K562 (cell line): ENCODE results near the gene SEPTIN2. TPM values are rescaled to one million over a fixed set of nuclear protein-coding genes. Genes with fewer than 3 reads are reported as not detected.

Experiments
- ATAC-seq: fragments of 200-7000 bp; cut with Tn5 transposase; 3 replicates; pipeline ENCODE4 v1.9.1; 2020; ENCODE audit warnings: moderate library complexity
- BruUV-seq: library from RNA; stranded (reverse); fragments of 400-500 nt; replicated peaks from 2 replicates; lab custom pipeline; 2021; lab: Mats Ljungman, UMichigan
- CTCF ChIA-PET: fragments of 300-600 bp; formaldehyde crosslinking; extraction: SDS; loops from one replicate; lab custom pipeline; 2021; ENCODE audit warnings: low intra/inter-chr PET ratio; lab: Yijun Ruan, JAX
- POLR2A ChIA-PET: fragments of 300-600, 350-650 bp; sonication (Branson Sonifier 250); formaldehyde crosslinking; extraction: SDS; loops from one replicate; lab custom pipeline; 2021; ENCODE audit warnings: antibody characterized with exemption, inconsistent platforms; lab: Yijun Ruan, JAX
- DNase-seq, 4 experiments: peaks; one replicate each; pipeline versions ENCODE4 v3.0.0 to v3.0.0-alpha.2; 2011 to 2018; ENCODE audit warnings: low spot score in 3 of 4, mixed read lengths in 3 of 4; ENCODE audit errors: extremely low read depth in 1 of 4
- FAIRE-seq: peaks from 2 replicates; lab custom pipeline; 2011; peaks lifted over from hg19 to GRCh38; lab: Jason Lieb, UNC
- H2AFZ ChIP-seq: 2 replicates; pipeline ENCODE4 v1.6.0; 2011; ENCODE audit warnings: low read depth, low read length, control low read depth, inconsistent platforms
- H3K27ac ChIP-seq: fragments of 200-600 bp; 3 replicates; pipeline ENCODE4 v1.8.0; 2011; ENCODE audit warnings: low read depth, mild to moderate bottlenecking, control low read depth, inconsistent platforms, low read length, moderate library complexity, mixed read lengths; ENCODE audit errors: extremely low read depth
- H3K27me3 ChIP-seq, 2 experiments: fragments of 300-600 bp in 1 of 2; 2 replicates in 1 of 2; 3 replicates in 1 of 2; pipeline versions ENCODE4 v1.6.0 to v1.8.0; 2011; ENCODE audit warnings: inconsistent platforms in 2 of 2, low read length in 2 of 2, mild to moderate bottlenecking in 1 of 2, mixed read lengths in 1 of 2, moderate library complexity in 1 of 2; ENCODE audit not compliant: control insufficient read depth in 2 of 2, insufficient read depth in 2 of 2
- H3K36me3 ChIP-seq: fragments of 300-600 bp; 3 replicates; pipeline ENCODE4 v1.8.0; 2011; ENCODE audit warnings: mild to moderate bottlenecking, low read length, inconsistent platforms; ENCODE audit not compliant: control insufficient read depth, insufficient read depth
- H3K4me1 ChIP-seq, 2 experiments: fragments of 200-600 bp in 1 of 2; replicated peaks in 1 of 2; 2 replicates in 1 of 2; 3 replicates in 1 of 2; pipeline versions ENCODE4 v1.5.1 to v1.8.0; 2011; ENCODE audit warnings: inconsistent platforms in 2 of 2, low read length in 2 of 2, mild to moderate bottlenecking in 1 of 2, mixed read lengths in 1 of 2, moderate library complexity in 1 of 2; ENCODE audit not compliant: control insufficient read depth in 2 of 2, insufficient read depth in 2 of 2
- H3K4me2 ChIP-seq: 2 replicates; pipeline ENCODE4 v1.6.1; 2011; ENCODE audit warnings: low read length, control low read depth, inconsistent platforms, mixed read lengths; ENCODE audit not compliant: insufficient read depth
- H3K4me3 ChIP-seq: fragments of 200-600 bp; sonication (generic), shearing (Covaris generic); 2 replicates; pipeline ENCODE4 v1.5.1; 2016; ENCODE audit warnings: control low read depth, inconsistent platforms
- H3K79me2 ChIP-seq: fragments of 200-600 bp; 3 replicates; pipeline ENCODE4 v1.8.0; 2011; ENCODE audit warnings: low read length, inconsistent platforms; ENCODE audit not compliant: control insufficient read depth, insufficient read depth
- H3K9ac ChIP-seq, 2 experiments: 2 replicates each; pipeline versions ENCODE4 v1.6.0 to v1.6.1; 2011; ENCODE audit warnings: low read depth in 2 of 2, low read length in 2 of 2, control low read depth in 1 of 2, inconsistent platforms in 1 of 2, mild to moderate bottlenecking in 1 of 2, mixed read lengths in 1 of 2; ENCODE audit not compliant: insufficient read depth in 1 of 2
- H3K9me1 ChIP-seq: one replicate; pipeline ENCODE4 v1.6.0; 2011; ENCODE audit warnings: inconsistent platforms, mild to moderate bottlenecking, low read length, moderate library complexity; ENCODE audit not compliant: control insufficient read depth, insufficient read depth
- H3K9me3 ChIP-seq: replicated peaks from 2 replicates; pipeline ENCODE4 v1.5.1; 2011; ENCODE audit warnings: low read depth, low read length, inconsistent platforms; ENCODE audit not compliant: control insufficient read depth, insufficient read depth
- H4K20me1 ChIP-seq: replicated peaks from 2 replicates; pipeline ENCODE4 v1.6.1; 2011; ENCODE audit warnings: low read length, inconsistent platforms, mixed read lengths; ENCODE audit not compliant: control insufficient read depth, insufficient read depth
- BRCA1 ChIP-seq, 2 experiments: fragments of 450-650 bp in 1 of 2; sonication (generic) in 1 of 2; formaldehyde crosslinking in 1 of 2; IDR thresholded peaks; 2 replicates each; pipeline versions ENCODE4 v1.5.0 to v1.6.1; 2017 to 2020; ENCODE audit warnings: mild to moderate bottlenecking in 1 of 2, missing genetic modification reagents in 1 of 2
- ELF1 ChIP-seq: fragments of 200-800 bp; sonication (Bioruptor generic); IDR thresholded peaks from 2 replicates; pipeline ENCODE4 v1.6.1; 2016; ENCODE audit warnings: missing genetic modification characterization, missing compliant biosample characterization
- MCM5 ChIP-seq: fragments of 450-650 bp; IDR thresholded peaks from 2 replicates; pipeline ENCODE4 v1.6.1; 2016; ENCODE audit warnings: low read depth
- POLR3G ChIP-seq: IDR thresholded peaks from 2 replicates; pipeline ENCODE4 v1.6.1; 2011; ENCODE audit not compliant: insufficient read length, insufficient replicate concordance; ENCODE audit errors: extremely low read depth
- SREBF2 ChIP-seq: sonication (generic); formaldehyde crosslinking; IDR thresholded peaks from 2 replicates; pipeline ENCODE4 v1.4.0; 2020; ENCODE audit warnings: mild to moderate bottlenecking, missing genetic modification reagents
- ZBTB2 ChIP-seq: fragments of 450-650 bp; IDR thresholded peaks from 2 replicates; pipeline ENCODE4 v1.6.1; 2016; ENCODE audit warnings: antibody characterized with exemption
- ZEB2 ChIP-seq: fragments of 450-650 bp; IDR thresholded peaks from 2 replicates; pipeline ENCODE4 v1.6.1; 2016
- ZNF12 ChIP-seq: sonication (generic); formaldehyde crosslinking; IDR thresholded peaks from 2 replicates; pipeline ENCODE4 v1.4.0; 2020; ENCODE audit warnings: mild to moderate bottlenecking, missing genetic modification reagents
- WGBS: fragments of 100-300 bp; shearing (Covaris generic); methylation state at CpG from one replicate; pipeline ENCODE4 v1.1.6; 2016; ENCODE audit warnings: low coverage, mixed read lengths; ENCODE audit not compliant: insufficient coverage; ENCODE audit errors: missing lambda C conversion rate; 5-methylcytosine and 5-hydroxymethylcytosine counted together
- in situ Hi-C: fragments of 300-500 bp; cut with MboI; formaldehyde crosslinking; loops from 4 replicates; pipeline ENCODE4 v1.15.0; 2018; ENCODE audit warnings: inconsistent platforms, mixed read lengths
- intact Hi-C: fragments of 100-400 bp; cut with micrococcal nuclease; formaldehyde crosslinking; loops from 2 replicates; pipeline ENCODE4 v1.14.2; 2022
- polyA plus RNA-seq, 8 experiments: library from polyadenylated mRNA; depleted of rRNA in 4 of 8; stranded (reverse) in 5 of 8; unstranded in 3 of 8; fragments of >200 nt; fragmentation: Nextera tagmentation in 2 of 8; fragmentation: Illumina TruSeq in 1 of 8; extraction: Ambion mirVana in 2 of 8; extraction: Trizol in 1 of 8; gene quantifications; 2 replicates each; pipeline versions ENCODE4 v1.2.1 to v1.2.3, GENCODE V29; 2011 to 2014; ENCODE audit warnings: inconsistent platforms in 1 of 8, missing spikeins in 1 of 8
- total RNA-seq, 7 experiments: library from RNA; depleted of rRNA in 6 of 7; stranded (reverse); fragments of >200 nt in 6 of 7; fragmentation: Illumina TruSeq in 2 of 7; extraction: Trizol in 2 of 7; gene quantifications; 2 replicates each; pipeline versions ENCODE4 v1.2.1 to v1.2.3, GENCODE V29; 2011 to 2021; ENCODE audit warnings: low replicate concordance in 1 of 7
- TF ChIP-seq, protein P1 (sequence below): fragments of 450-650 bp; formaldehyde crosslinking; IDR thresholded peaks from 2 replicates; pipeline ENCODE4 v1.4.0; 2022; ENCODE audit warnings: missing genetic modification characterization

SEPTIN2 gene
- total and polyA plus RNA-seq, 9 of the 15 experiments (the other 6 are each of a cell fraction or from before 2014, with no cell fraction given), result 121 to 367 (median 166) TPM

- WGBS, result 91% methylated on average over 7 of the region's 7 CpGs
- intact Hi-C loops, result no loop called here
- Histone ChIP-seq H3K36me3 (peaks cover 55% of the 10 kb centered on the region; the same call in 2 of the 3 replicates), H3K4me2 (no peak overlapping the region), H3K4me3 (no peak overlapping the region), H3K4me1 (peaks cover 0 to 14% of the 10 kb centered on the region in 2 experiments; a peak in 4 of 5 replicates), H3K27ac (no peak overlapping the region), H3K27me3 (no peaks in the 10 kb centered on the region), H2AFZ (no peak overlapping the region), H4K20me1 (peaks cover 22% of the 10 kb centered on the region), H3K9me3 (no peaks in the 10 kb centered on the region), H3K79me2 (peaks cover 61% of the 10 kb centered on the region), H3K9me1 (no peaks in the 10 kb centered on the region), H3K9ac (no peak overlapping the region)
- TF ChIP-seq ELF1 (tag) (no peak), MCM5 (no peak), POLR3G (no peak), BRCA1 (IDR thresholded peaks at IDR 0.05) (no peak), BRCA1 (CRISPR knock-in tag; IDR thresholded peaks at IDR 0.05) (no peak), ZNF12 (CRISPR knock-in tag) (no peak), SREBF2 (no peak), ZEB2 (no peak), ZBTB2 (no peak)
- TF ChIP-seq, protein P1, sequence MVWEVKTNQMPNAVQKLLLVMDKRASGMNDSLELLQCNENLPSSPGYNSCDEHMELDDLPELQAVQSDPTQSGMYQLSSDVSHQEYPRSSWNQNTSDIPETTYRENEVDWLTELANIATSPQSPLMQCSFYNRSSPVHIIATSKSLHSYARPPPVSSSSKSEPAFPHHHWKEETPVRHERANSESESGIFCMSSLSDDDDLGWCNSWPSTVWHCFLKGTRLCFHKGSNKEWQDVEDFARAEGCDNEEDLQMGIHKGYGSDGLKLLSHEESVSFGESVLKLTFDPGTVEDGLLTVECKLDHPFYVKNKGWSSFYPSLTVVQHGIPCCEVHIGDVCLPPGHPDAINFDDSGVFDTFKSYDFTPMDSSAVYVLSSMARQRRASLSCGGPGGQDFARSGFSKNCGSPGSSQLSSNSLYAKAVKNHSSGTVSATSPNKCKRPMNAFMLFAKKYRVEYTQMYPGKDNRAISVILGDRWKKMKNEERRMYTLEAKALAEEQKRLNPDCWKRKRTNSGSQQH (CRISPR knock-in tag), result no peak
- ChIA-PET CTCF (no interaction called here), POLR2A (interaction anchor here (0.7 to 1.5 kb wide), 3 partner anchors 15 to 47 kb away, joined by 3 to 4 read pairs (median 4); no protein-coding TSS in a partner anchor)
- no peak for FAIRE-seq
- BruUV-seq, result no TSS peak
- in situ Hi-C loops, result no loop called here
- ATAC-seq, result no peak
- DNase-seq, result no peak
Observed at GRCh38 chr2:241268306-241268705, 47.4 kb upstream of the SEPTIN2 start.
